HFFc6 (cell line): ENCODE measurements around the gene JOSD1. TPM values are rescaled to one million over a fixed set of nuclear protein-coding genes. Genes with fewer than 3 reads are reported as not detected.

Experiments used
- DNase-seq: peaks from one replicate; pipeline ENCODE4 v3.0.0-alpha.2; 2018
- H3K27ac Mint-ChIP-seq: 2 replicates; pipeline ENCODE4 v1.8.0; 2020; ENCODE audit warnings: mild to moderate bottlenecking, mixed read lengths
- H3K27me3 Mint-ChIP-seq: 2 replicates; pipeline ENCODE4 v1.8.0; 2021; ENCODE audit warnings: mild to moderate bottlenecking, moderate library complexity, mixed read lengths; ENCODE audit not compliant: insufficient read depth
- H3K36me3 Mint-ChIP-seq: 2 replicates; pipeline ENCODE4 v1.8.0; 2021; ENCODE audit warnings: low read depth, mixed read lengths
- H3K4me1 Mint-ChIP-seq: 2 replicates; pipeline ENCODE4 v1.8.0; 2020; ENCODE audit warnings: low read depth, mixed read lengths
- H3K4me3 Mint-ChIP-seq: 2 replicates; pipeline ENCODE4 v1.8.0; 2020; ENCODE audit warnings: mild to moderate bottlenecking, moderate library complexity, mixed read lengths
- H3K9me3 Mint-ChIP-seq: 2 replicates; pipeline ENCODE4 v1.8.0; 2020; ENCODE audit warnings: mild to moderate bottlenecking, mixed read lengths
- CTCF ChIP-seq: fragments of 200-600 bp; sonication (generic); IDR thresholded peaks from 2 replicates; pipeline ENCODE4 v1.5.0; 2021; ENCODE audit warnings: antibody characterized with exemption, mild to moderate bottlenecking
- total RNA-seq, 6 experiments: library from RNA; stranded (reverse); fragmentation: NEBNext Ultra II Directional; extraction: Animal tissue kit (Norgen Biotek cat#: 25700); gene quantifications; 2 replicates in 1 of 6; 3 replicates in 5 of 6; pipeline ENCODE4 v1.2.3, GENCODE V29; 2021

Gene JOSD1
- total RNA-seq, 6 experiments from 2014 or later, result 37.8 to 44.6 (median 41.0) TPM

DNA sequence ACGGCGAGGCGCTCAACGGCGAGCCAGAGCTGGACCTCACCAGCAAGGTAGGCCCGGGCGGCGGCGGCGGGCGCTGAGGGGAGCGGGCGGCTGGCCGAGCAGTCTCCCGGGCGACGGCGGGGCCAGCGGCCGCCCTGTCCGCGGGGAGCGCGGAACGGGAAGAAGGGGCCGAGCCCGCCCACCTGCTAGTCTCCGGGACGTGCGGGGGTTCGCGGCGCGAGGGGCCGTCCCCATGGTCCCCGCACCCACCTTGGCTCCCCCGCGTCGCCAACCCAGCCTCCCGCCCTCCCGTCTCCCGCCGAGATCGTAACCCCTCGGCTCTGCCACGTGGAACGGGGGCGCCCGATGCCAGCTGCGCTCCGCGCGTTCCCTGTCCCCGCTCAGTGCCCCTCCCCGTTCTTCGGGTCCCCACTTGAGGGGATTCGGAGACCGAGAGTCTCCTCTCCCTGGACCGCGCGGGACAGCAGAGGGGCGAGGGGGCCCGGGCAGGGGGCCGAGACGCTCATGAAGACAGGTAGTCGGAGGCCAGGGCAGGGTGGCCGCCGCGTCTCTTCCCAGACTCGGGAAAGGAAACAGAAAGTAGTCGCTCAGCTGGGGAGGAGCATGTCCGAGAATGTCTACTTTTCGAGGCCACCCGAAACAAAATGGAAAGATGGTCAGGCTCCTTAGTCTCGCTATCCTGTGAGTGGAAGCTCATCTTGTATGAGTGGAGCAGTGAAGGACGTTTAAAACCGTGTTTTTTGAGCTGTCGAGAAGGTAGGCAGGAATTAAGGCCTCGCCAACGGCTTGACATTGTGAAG, 5.6 kb upstream of the JOSD1 start:
- no peak for TF ChIP-seq CTCF
- Mint-ChIP-seq H3K27me3 (peaks cover 3% of the 10 kb centered on the region), H3K4me1 (peaks cover 50% of the 10 kb centered on the region), H3K36me3 (peaks cover 5% of the 10 kb centered on the region), H3K4me3 (peak overlapping the region; percentile 98), H3K27ac (peak overlapping the region; percentile 95), H3K9me3 (no peaks in the 10 kb centered on the region)
- peak; percentile 17 for DNase-seq

DNA sequence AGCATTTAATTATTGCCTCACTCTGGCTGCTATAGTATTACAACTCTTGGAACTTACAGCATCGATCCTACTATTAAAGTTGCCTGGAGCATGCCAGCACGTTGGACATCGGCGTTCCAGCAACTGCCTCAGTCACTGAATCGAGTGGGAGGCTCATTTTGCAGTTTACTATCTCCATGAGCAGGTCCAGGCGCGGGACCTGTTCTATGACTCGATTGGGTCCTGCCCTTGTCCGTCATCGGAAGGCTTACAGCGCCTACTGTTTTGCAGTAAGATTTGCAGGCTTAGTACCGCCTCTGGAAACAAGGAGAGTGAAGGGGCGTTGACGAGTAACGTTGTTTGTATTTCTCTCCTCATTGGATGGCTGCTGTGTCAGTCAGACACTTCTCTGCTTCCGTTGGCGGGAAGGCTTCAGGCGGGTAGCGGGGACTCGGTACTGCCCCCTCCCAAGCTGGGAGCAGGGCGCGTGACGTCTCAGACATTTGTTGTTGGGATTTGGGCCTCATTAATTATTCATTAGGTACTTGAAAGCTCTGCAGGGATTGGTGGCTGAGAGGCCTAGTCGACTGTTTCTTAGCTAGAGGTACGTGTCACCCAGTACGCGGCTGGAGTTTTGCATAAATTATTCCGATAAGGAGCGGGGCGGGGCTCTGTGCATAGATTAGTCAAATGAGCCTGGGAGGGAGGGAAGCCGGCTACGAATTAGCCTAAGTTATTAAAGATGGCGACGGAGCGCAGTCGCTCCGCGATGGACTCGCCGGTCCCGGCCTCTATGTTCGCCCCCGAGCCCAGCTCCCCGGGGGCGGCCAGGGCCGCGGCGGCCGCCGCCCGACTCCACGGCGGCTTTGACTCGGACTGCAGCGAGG, 4.7 kb upstream of the JOSD1 start, which contains the start of gene GTPBP1:
Gene GTPBP1 (plus strand): TSS at position 710 of the 866 bp plus-strand sequence. CDS start 12 bp downstream, at position 722.
- peak within 1 kb of the TSS; percentile 98 for H3K4me3 Mint-ChIP-seq
- peaks cover 4% of the 10 kb centered on the region for H3K27me3 Mint-ChIP-seq
- peaks cover 5% of the 10 kb centered on the region for H3K36me3 Mint-ChIP-seq
- peak; percentile 100 for DNase-seq
- peaks cover 43% of the 10 kb centered on the region for H3K4me1 Mint-ChIP-seq
- peak; percentile 46 for TF ChIP-seq CTCF
- H3K27ac Mint-ChIP-seq, result peak within 1 kb of the TSS; percentile 95
- no peaks in the 10 kb centered on the region for H3K9me3 Mint-ChIP-seq

GRCh38 chr22:38704654-38705234, 4.0 kb upstream of the JOSD1 start:
- no peak for DNase-seq

GRCh38 chr22:38700270-38700788, 414 bp downstream of the JOSD1 start:
- no peak for TF ChIP-seq CTCF
- peak; percentile 21 for DNase-seq
- peak overlapping the region; percentile 94 for H3K27ac Mint-ChIP-seq
- H3K27me3 Mint-ChIP-seq, result peaks cover 6% of the 10 kb centered on the region
- H3K36me3 Mint-ChIP-seq, result peaks cover 28% of the 10 kb centered on the region
- no peaks in the 10 kb centered on the region for H3K9me3 Mint-ChIP-seq
- peak overlapping the region; percentile 95 for H3K4me3 Mint-ChIP-seq
- peaks cover 54% of the 10 kb centered on the region for H3K4me1 Mint-ChIP-seq

More at GRCh38 chr22:38704654-38705234, 4.0 kb upstream of the JOSD1 start:
- H3K27me3 Mint-ChIP-seq, result peaks cover 6% of the 10 kb centered on the region
- H3K4me3 Mint-ChIP-seq, result peak overlapping the region; percentile 92
- peak overlapping the region; percentile 90 for H3K27ac Mint-ChIP-seq
- H3K36me3 Mint-ChIP-seq, result peaks cover 9% of the 10 kb centered on the region
- H3K4me1 Mint-ChIP-seq, result peaks cover 45% of the 10 kb centered on the region
- TF ChIP-seq CTCF, result no peak
- no peaks in the 10 kb centered on the region for H3K9me3 Mint-ChIP-seq

GRCh38 chr22:38699784-38700183, 959 bp downstream of the JOSD1 start:
- Mint-ChIP-seq H3K4me3 (peak overlapping the region; percentile 95), H3K4me1 (peaks cover 54% of the 10 kb centered on the region), H3K27ac (peak overlapping the region; percentile 94), H3K36me3 (peaks cover 34% of the 10 kb centered on the region), H3K27me3 (peaks cover 6% of the 10 kb centered on the region), H3K9me3 (no peaks in the 10 kb centered on the region)
- DNase-seq, result peak; percentile 45
- no peak for TF ChIP-seq CTCF
